Endothelial cell of umbilical vein (primary cell): Measurements from ENCODE around the gene PNISR. TPM values are rescaled to one million over a fixed set of nuclear protein-coding genes. Genes with fewer than 3 reads are reported as not detected.

Experiments used
- BruUV-seq: library from RNA; stranded (reverse); fragments of 400-500 nt; replicated peaks from 2 replicates; lab custom pipeline; 2021; lab: Mats Ljungman, UMichigan
- CTCF ChIA-PET: fragments of 300-600, 350-600 bp; sonication (Branson Sonifier 250); formaldehyde crosslinking; loops from one replicate; lab custom pipeline; 2021; ENCODE audit warnings: antibody characterized with exemption, inconsistent platforms; lab: Charles Lee
- POLR2A ChIA-PET: fragments of 300-600, 350-600 bp; sonication (Branson Sonifier 250); formaldehyde crosslinking; loops from one replicate; lab custom pipeline; 2021; ENCODE audit warnings: antibody characterized with exemption, inconsistent platforms; lab: Charles Lee
- DNase-seq: peaks from one replicate; pipeline ENCODE4 v3.0.0-alpha.2; 2011; ENCODE audit warnings: low read depth, low spot score
- FAIRE-seq: peaks from 2 replicates; lab custom pipeline; 2011; peaks lifted over from hg19 to GRCh38; lab: Jason Lieb, UNC
- H2AFZ ChIP-seq: 2 replicates; pipeline ENCODE4 v1.6.0; 2012; ENCODE audit warnings: low read depth, low read length, control low read depth, inconsistent platforms
- H3K27ac ChIP-seq: 2 replicates; pipeline ENCODE4 v1.5.1; 2011; ENCODE audit warnings: low read depth, mild to moderate bottlenecking, control low read depth, low read length, moderate library complexity; ENCODE audit not compliant: insufficient read depth
- H3K27me3 ChIP-seq, 2 experiments: 2 replicates each; pipeline versions ENCODE4 v1.6.0 to v1.6.1; 2011; ENCODE audit warnings: low read length in 2 of 2, mixed read lengths in 1 of 2; ENCODE audit not compliant: control insufficient read depth in 2 of 2, insufficient read depth in 2 of 2
- H3K36me3 ChIP-seq, 2 experiments: 2 replicates in 1 of 2; 3 replicates in 1 of 2; pipeline ENCODE4 v1.5.1; 2011; ENCODE audit warnings: low read length in 2 of 2, mild to moderate bottlenecking in 1 of 2, moderate library complexity in 1 of 2; ENCODE audit not compliant: control insufficient read depth in 2 of 2, insufficient read depth in 2 of 2; ENCODE audit errors: extremely low read depth in 1 of 2
- H3K4me1 ChIP-seq: 3 replicates; pipeline ENCODE4 v1.5.1; 2011; ENCODE audit warnings: mild to moderate bottlenecking, low read length; ENCODE audit not compliant: control insufficient read depth, insufficient read depth; ENCODE audit errors: extremely low read depth
- H3K4me2 ChIP-seq: 2 replicates; pipeline ENCODE4 v1.6.1; 2011; ENCODE audit warnings: low read length, control low read depth, mixed read lengths; ENCODE audit not compliant: insufficient read depth
- H3K4me3 ChIP-seq, 3 experiments: fragments of 200-600 bp in 1 of 3; sonication (generic), shearing (Covaris generic) in 1 of 3; replicated peaks in 1 of 3; 2 replicates each; pipeline ENCODE4 v1.5.1; 2011 to 2016; ENCODE audit warnings: control low read depth in 3 of 3, low read length in 3 of 3, mild to moderate bottlenecking in 2 of 3, inconsistent platforms in 1 of 3, low read depth in 1 of 3, moderate library complexity in 1 of 3; ENCODE audit not compliant: insufficient read depth in 1 of 3
- H3K79me2 ChIP-seq: 2 replicates; pipeline ENCODE4 v1.6.0; 2012; ENCODE audit warnings: low read length, inconsistent platforms; ENCODE audit not compliant: control insufficient read depth, insufficient read depth
- H3K9ac ChIP-seq: replicated peaks from 2 replicates; pipeline ENCODE3; 2011; ENCODE audit warnings: low read length, control low read depth; ENCODE audit not compliant: insufficient read depth; ENCODE audit errors: extremely low read depth
- H3K9me1 ChIP-seq: replicated peaks from 3 replicates; pipeline ENCODE4 v1.6.0; 2011; ENCODE audit warnings: mild to moderate bottlenecking, low read length; ENCODE audit not compliant: control insufficient read depth, insufficient read depth; ENCODE audit errors: extremely low read depth
- H3K9me3 ChIP-seq: replicated peaks from 2 replicates; pipeline ENCODE4 v1.5.1; 2012; ENCODE audit warnings: low read length, inconsistent platforms; ENCODE audit not compliant: control insufficient read depth, insufficient read depth
- H4K20me1 ChIP-seq: replicated peaks from 2 replicates; pipeline ENCODE3; 2011; ENCODE audit warnings: mild to moderate bottlenecking, low read length; ENCODE audit not compliant: control insufficient read depth, insufficient read depth; ENCODE audit errors: extremely low read depth
- CTCF ChIP-seq, 2 donors: IDR thresholded peaks; 1 replicate in 1 of 2; 2 replicates in 1 of 2; pipeline ENCODE4 v1.5.1; 2011; ENCODE audit warnings: low read length in 2 of 2, mild to moderate bottlenecking in 2 of 2, moderate library complexity in 2 of 2, control low read depth in 1 of 2, inconsistent platforms in 1 of 2, low read depth in 1 of 2; ENCODE audit not compliant: insufficient read depth in 1 of 2; ENCODE audit errors: extremely low read depth in 1 of 2
- EZH2 ChIP-seq: IDR thresholded peaks from 2 replicates; pipeline ENCODE4 v1.6.1; 2012; ENCODE audit warnings: borderline replicate concordance, low read depth, mild to moderate bottlenecking, moderate library complexity, low read length, inconsistent platforms; ENCODE audit not compliant: severe bottlenecking
- FOS ChIP-seq: IDR thresholded peaks from 2 replicates; pipeline ENCODE4 v1.6.1; 2011; ENCODE audit warnings: mild to moderate bottlenecking, low read length, moderate library complexity, borderline replicate concordance; ENCODE audit not compliant: insufficient read depth
- GATA2 ChIP-seq: IDR thresholded peaks from 2 replicates; pipeline ENCODE4 v1.7.0; 2011; ENCODE audit warnings: low read depth, mild to moderate bottlenecking, moderate library complexity, mixed read lengths, low read length; ENCODE audit not compliant: insufficient read length, insufficient read depth
- JUN ChIP-seq: IDR thresholded peaks from 2 replicates; pipeline ENCODE4 v1.6.1; 2011; ENCODE audit warnings: borderline replicate concordance, low read depth; ENCODE audit not compliant: insufficient read length, insufficient read depth
- MAX ChIP-seq: IDR thresholded peaks from 2 replicates; pipeline ENCODE4 v1.6.1; 2011; ENCODE audit not compliant: insufficient read depth, insufficient read length
- MYC ChIP-seq: IDR thresholded peaks from one replicate; pipeline ENCODE4 v1.6.1; 2011; ENCODE audit warnings: mild to moderate bottlenecking, low read depth, low read length
- POLR2A ChIP-seq: IDR thresholded peaks from 2 replicates; pipeline ENCODE4 v1.6.1; 2012; ENCODE audit warnings: low read depth, mild to moderate bottlenecking, control low read depth, low read length
- POLR2AphosphoS5 ChIP-seq: IDR thresholded peaks from 2 replicates; pipeline ENCODE4 v1.6.1; 2012; ENCODE audit warnings: low read depth, mild to moderate bottlenecking, control low read depth, low read length, moderate library complexity; ENCODE audit not compliant: insufficient read depth
- dilution Hi-C: fragments of 300-500 bp; cut with MboI; formaldehyde crosslinking; loops from one replicate; pipeline ENCODE4 v1.15.0; 2019; ENCODE audit warnings: low sequenced_read_pairs; ENCODE audit not compliant: extremely low pct_ligation_motif_present
- intact Hi-C: fragments of 100-400 bp; cut with micrococcal nuclease; formaldehyde crosslinking; loops from one replicate; pipeline ENCODE4 v1.10.0; 2022
- polyA plus RNA-seq, 4 experiments: library from polyadenylated mRNA; depleted of rRNA in 3 of 4; stranded (reverse) in 3 of 4; unstranded in 1 of 4; fragments of >200 nt; gene quantifications; 2 replicates each; pipeline versions ENCODE4 v1.2.1 to v1.2.3, GENCODE V29; 2011 to 2012; ENCODE audit warnings: missing spikeins in 1 of 4
- total RNA-seq: library from RNA; stranded (reverse); gene quantifications from 2 replicates; pipeline ENCODE4 v1.2.3, GENCODE V29; 2021

PNISR gene
- total and polyA plus RNA-seq, 2 donors (not counting 3 experiments of a cell fraction or from before 2014, with no cell fraction given): 34.6 to 106 TPM

GRCh38 chr6:99407076-99407475 lies 18.0 kb downstream of the PNISR start:
- H3K9me1 ChIP-seq: no peaks in the 10 kb centered on the region
- FAIRE-seq (no peak), DNase-seq (no peak)
- POLR2A ChIA-PET: no interaction called here
- H3K27ac ChIP-seq: no peak overlapping the region
- H3K4me2 ChIP-seq: no peak overlapping the region
- intact Hi-C loops: no loop called here
- H3K4me3 ChIP-seq: no peak overlapping the region
- CTCF ChIA-PET: interaction anchor here (0.9 kb wide), 1 partner anchor 12 kb away, joined by 3 read pairs; no protein-coding TSS in a partner anchor
- dilution Hi-C loops: no loop called here
- peaks cover 12 to 47% of the 10 kb centered on the region in 2 experiments for H3K36me3 ChIP-seq
- no peaks in the 10 kb centered on the region for H3K27me3 ChIP-seq
- BruUV-seq: no TSS peak
- H3K79me2 ChIP-seq: peaks cover 13% of the 10 kb centered on the region
- no peaks in the 10 kb centered on the region for H3K9me3 ChIP-seq
- TF ChIP-seq POLR2AphosphoS5: no peak
- no peak for TF ChIP-seq POLR2A
- TF ChIP-seq MAX: no peak
- TF ChIP-seq JUN: no peak
- TF ChIP-seq CTCF (IDR thresholded peaks at IDR 0.05; ENCODE audit: extremely low read depth in 1 of 2, insufficient read depth in 1 of 2, low read depth in 1 of 2, low read length in 2 of 2): no peak
- TF ChIP-seq GATA2: no peak
- no peak for TF ChIP-seq EZH2
- no peak for TF ChIP-seq MYC
- no peak for TF ChIP-seq FOS
- no peak overlapping the region for H3K9ac ChIP-seq
- no peaks in the 10 kb centered on the region for H3K4me1 ChIP-seq
- H2AFZ ChIP-seq: no peak overlapping the region
- H4K20me1 ChIP-seq: no peaks in the 10 kb centered on the region
